ENCODE measurements around the gene RELL2. TPM values are rescaled to one million over a fixed set of nuclear protein-coding genes. Genes with fewer than 3 reads are reported as not detected.

The RELL2 gene
- total RNA-seq, 2 experiments from 2014 or later, result 31.4 to 35.6 TPM

DNA sequence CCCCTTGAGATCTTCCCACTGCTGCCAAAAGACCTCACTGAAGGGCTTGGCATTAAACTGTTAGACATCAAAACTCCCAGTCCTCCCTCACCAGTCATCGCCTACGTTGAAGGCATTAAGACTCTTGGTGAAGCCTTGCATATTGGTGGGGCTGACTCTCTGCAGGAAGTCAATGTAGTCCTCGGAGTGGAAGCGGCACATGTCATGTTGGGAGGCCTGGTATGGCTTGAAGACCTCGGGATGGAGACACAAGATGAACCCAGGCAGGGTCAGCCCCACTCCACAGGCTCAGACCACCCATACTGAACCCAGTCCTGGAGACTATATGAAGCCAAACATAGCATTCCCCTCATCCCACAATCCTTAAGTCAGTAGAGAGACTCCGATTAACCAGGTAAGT lies 2.1 kb upstream of the RELL2 start:
- Mint-ChIP-seq H3K4me1 (ENCODE audit: low read depth) (peaks cover 39% of the 10 kb centered on the region), H3K9me3 (no peaks in the 10 kb centered on the region), H3K27ac (peak overlapping the region; percentile 6), H3K27me3 (no peaks in the 10 kb centered on the region), H3K4me3 (peak overlapping the region; percentile 86), H3K36me3 (ENCODE audit: low read depth) (peaks cover 37% of the 10 kb centered on the region)
- DNase-seq, result no peak
- ChIA-PET CTCF (interaction anchor here (0.9 to 6.4 kb wide), 10 partner anchors 10 to 214 kb away, joined by 3 to 73 read pairs (median 15); partner anchors contain the start of genes DIAPH1, FCHSD1 and PCDHGA11), POLR2A (interaction anchor here (2.1 to 6.5 kb wide), 3 partner anchors 8 to 43 kb away, joined by 6 to 28 read pairs (median 24); no protein-coding TSS in a partner anchor)
- intact Hi-C loops (cut with micrococcal nuclease), result loop anchor here (5.0 kb wide), 1 partner anchor 42 kb away; no protein-coding TSS in a partner anchor
- no peak for ATAC-seq
- TF ChIP-seq, protein P1, sequence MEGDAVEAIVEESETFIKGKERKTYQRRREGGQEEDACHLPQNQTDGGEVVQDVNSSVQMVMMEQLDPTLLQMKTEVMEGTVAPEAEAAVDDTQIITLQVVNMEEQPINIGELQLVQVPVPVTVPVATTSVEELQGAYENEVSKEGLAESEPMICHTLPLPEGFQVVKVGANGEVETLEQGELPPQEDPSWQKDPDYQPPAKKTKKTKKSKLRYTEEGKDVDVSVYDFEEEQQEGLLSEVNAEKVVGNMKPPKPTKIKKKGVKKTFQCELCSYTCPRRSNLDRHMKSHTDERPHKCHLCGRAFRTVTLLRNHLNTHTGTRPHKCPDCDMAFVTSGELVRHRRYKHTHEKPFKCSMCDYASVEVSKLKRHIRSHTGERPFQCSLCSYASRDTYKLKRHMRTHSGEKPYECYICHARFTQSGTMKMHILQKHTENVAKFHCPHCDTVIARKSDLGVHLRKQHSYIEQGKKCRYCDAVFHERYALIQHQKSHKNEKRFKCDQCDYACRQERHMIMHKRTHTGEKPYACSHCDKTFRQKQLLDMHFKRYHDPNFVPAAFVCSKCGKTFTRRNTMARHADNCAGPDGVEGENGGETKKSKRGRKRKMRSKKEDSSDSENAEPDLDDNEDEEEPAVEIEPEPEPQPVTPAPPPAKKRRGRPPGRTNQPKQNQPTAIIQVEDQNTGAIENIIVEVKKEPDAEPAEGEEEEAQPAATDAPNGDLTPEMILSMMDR (IDR thresholded peaks at IDR 0.05), result no peak

DNA sequence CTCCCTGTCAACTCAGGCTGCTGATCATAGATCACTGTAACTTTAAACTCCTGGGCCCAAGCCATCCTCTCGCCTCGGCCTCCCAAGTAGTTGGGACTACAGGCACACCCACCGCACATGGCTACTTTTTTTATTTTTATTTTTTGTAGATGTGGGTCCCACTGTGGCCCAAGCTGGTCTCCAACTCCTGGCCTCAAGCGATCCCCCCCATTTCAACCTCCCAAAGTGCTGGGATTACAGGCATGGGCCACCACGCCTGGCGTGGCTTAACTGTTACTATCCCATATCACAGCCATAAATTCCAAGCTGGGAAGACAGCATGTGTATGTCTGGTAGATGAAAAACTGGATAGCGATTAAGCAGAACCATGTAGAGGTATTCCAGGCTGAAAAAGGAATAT lies 1.2 kb upstream of the RELL2 start:
- ChIA-PET POLR2A (interaction anchor here (1.2 to 6.5 kb wide), 6 partner anchors 9 to 44 kb away, joined by 3 to 30 read pairs (median 26); partner anchors contain the start of gene DIAPH1), CTCF (interaction anchor here (0.9 to 4.2 kb wide), 14 partner anchors 9 to 215 kb away, joined by 3 to 83 read pairs (median 12); partner anchors contain the start of genes DIAPH1, FCHSD1 and PCDHGA11)
- TF ChIP-seq, protein P1 (IDR thresholded peaks at IDR 0.05), result no peak
- DNase-seq, result no peak
- Mint-ChIP-seq H3K27ac (peak overlapping the region; percentile 79), H3K4me3 (peak overlapping the region; percentile 86), H3K27me3 (no peaks in the 10 kb centered on the region), H3K36me3 (ENCODE audit: low read depth) (peaks cover 40% of the 10 kb centered on the region), H3K9me3 (no peaks in the 10 kb centered on the region), H3K4me1 (ENCODE audit: low read depth) (peaks cover 39% of the 10 kb centered on the region)
- intact Hi-C loops (cut with micrococcal nuclease), result loop anchor here (5.0 kb wide), 1 partner anchor 43 kb away; no protein-coding TSS in a partner anchor
- ATAC-seq, result no peak

DNA sequence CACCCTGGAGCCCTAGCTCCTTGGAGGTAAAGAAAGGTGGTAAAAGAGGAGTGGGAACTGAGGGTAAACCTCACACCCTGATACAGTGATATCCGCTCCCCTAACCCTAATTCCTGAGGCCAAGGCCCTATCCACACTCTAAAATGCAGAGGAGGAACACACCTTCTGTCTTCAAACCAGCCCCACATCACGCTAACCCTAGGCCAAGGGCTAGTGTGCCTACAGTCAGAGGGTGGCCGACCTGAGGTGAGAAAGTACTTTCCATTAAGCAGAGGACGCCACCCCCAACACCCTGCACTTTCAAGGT lies 738 bp upstream of the RELL2 start:
- no peaks in the 10 kb centered on the region for H3K9me3 Mint-ChIP-seq
- DNase-seq (no peak), ATAC-seq (no peak)
- peak overlapping the region; percentile 79 for H3K27ac Mint-ChIP-seq
- CTCF ChIA-PET, result interaction anchor here (1.1 to 4.2 kb wide), 13 partner anchors 10 to 243 kb away, joined by 3 to 83 read pairs (median 14); partner anchors contain the start of genes DIAPH1 and FCHSD1
- H3K27me3 Mint-ChIP-seq, result no peaks in the 10 kb centered on the region
- TF ChIP-seq, protein P1 (IDR thresholded peaks at IDR 0.05), result no peak
- intact Hi-C loops (cut with micrococcal nuclease), result loop anchor here (5.0 kb wide), 1 partner anchor 44 kb away; no protein-coding TSS in a partner anchor
- peaks cover 44% of the 10 kb centered on the region for H3K36me3 Mint-ChIP-seq (ENCODE audit: low read depth)
- H3K4me3 Mint-ChIP-seq, result peak overlapping the region; percentile 86
- peaks cover 42% of the 10 kb centered on the region for H3K4me1 Mint-ChIP-seq (ENCODE audit: low read depth)
- POLR2A ChIA-PET, result interaction anchor here (1.0 to 6.5 kb wide), 9 partner anchors 9 to 122 kb away, joined by 3 to 30 read pairs (median 15); partner anchors contain the start of genes DIAPH1 and FCHSD1

GRCh38 chr5:141637123-141637766 lies 448 bp downstream of the RELL2 start:
- Mint-ChIP-seq H3K9me3 (no peaks in the 10 kb centered on the region), H3K27ac (peak overlapping the region; percentile 90), H3K36me3 (ENCODE audit: low read depth) (peaks cover 51% of the 10 kb centered on the region), H3K4me3 (peak overlapping the region; percentile 86), H3K27me3 (no peaks in the 10 kb centered on the region), H3K4me1 (ENCODE audit: low read depth) (peaks cover 53% of the 10 kb centered on the region)
- DNase-seq, result peak; percentile 61
- ATAC-seq, result peak; percentile 50
- CTCF ChIA-PET, result interaction anchor here (0.7 to 4.2 kb wide), 19 partner anchors 11 to 324 kb away, joined by 3 to 83 read pairs (median 8); partner anchors contain the start of genes DIAPH1, FCHSD1 and TAF7
- intact Hi-C loops (cut with micrococcal nuclease), result loop anchor here (5.0 kb wide), 1 partner anchor 45 kb away; no protein-coding TSS in a partner anchor
- TF ChIP-seq, protein P1 (IDR thresholded peaks at IDR 0.05), result no peak
- POLR2A ChIA-PET, result interaction anchor here (0.9 to 6.5 kb wide), 14 partner anchors 11 to 332 kb away, joined by 3 to 30 read pairs (median 6); partner anchors contain the start of genes DIAPH1 and FCHSD1
